GM12878 (cell line): ENCODE data around the gene OR5AK2. TPM values are rescaled to one million over a fixed set of nuclear protein-coding genes. Genes with fewer than 3 reads are reported as not detected.
"Not testable (repeated sequence)": the region's sequence is repeated elsewhere in the genome, so short reads cannot be mapped to it uniquely, and the experiment has no call there.

Experiments
- ATAC-seq: fragments of 200-7000 bp; cut with Tn5 transposase; 3 replicates; pipeline ENCODE4 v1.9.1; 2020; ENCODE audit warnings: mild to moderate bottlenecking, moderate library complexity
- Bru-seq: library from RNA; stranded (reverse); fragments of 400-500 nt; gene quantifications from one replicate; lab custom pipeline; 2021; lab: Mats Ljungman, UMichigan
- BruChase-seq, 2 experiments: library from RNA; stranded (reverse); fragments of 400-500 nt; gene quantifications; one replicate each; lab custom pipeline; 2021; lab: Mats Ljungman, UMichigan
- BruUV-seq: library from RNA; stranded (reverse); fragments of 400-500 nt; replicated peaks from 2 replicates; lab custom pipeline; 2021; lab: Mats Ljungman, UMichigan
- CTCF ChIA-PET: fragments of 300-600 bp; sonication (Branson Sonifier 250); formaldehyde crosslinking; extraction: SDS; loops from one replicate; lab custom pipeline; 2021; ENCODE audit warnings: inconsistent platforms; lab: Yijun Ruan, JAX
- POLR2A ChIA-PET: fragments of 350-600 bp; formaldehyde crosslinking; extraction: SDS; loops from one replicate; lab custom pipeline; 2021; ENCODE audit warnings: inconsistent platforms; lab: Charles Lee
- RAD21 ChIA-PET: fragments of 300-600 bp; sonication (Branson Sonifier 250); formaldehyde crosslinking; loops from one replicate; lab custom pipeline; 2023; ENCODE audit warnings: antibody characterized with exemption; ENCODE audit not compliant: unreplicated experiment; lab: Charles Lee
- SMC1A ChIA-PET: fragments of 300-600 bp; sonication (Branson Sonifier 250); formaldehyde crosslinking; loops from one replicate; lab custom pipeline; 2023; ENCODE audit not compliant: unreplicated experiment, uncharacterized antibody; lab: Charles Lee
- DNase-seq: peaks from one replicate; pipeline ENCODE4 v3.0.0-alpha.2; 2011; ENCODE audit warnings: low read depth, low spot score
- FAIRE-seq: peaks from 3 replicates; lab custom pipeline; 2011; peaks lifted over from hg19 to GRCh38; lab: Jason Lieb, UNC
- H2AFZ ChIP-seq: 2 replicates; pipeline ENCODE4 v1.6.0; 2011; ENCODE audit warnings: low read depth, low read length, control low read depth; ENCODE audit not compliant: control insufficient read depth
- H3K27ac ChIP-seq: 2 replicates; pipeline ENCODE4 v1.5.1; 2011; ENCODE audit warnings: control low read depth; ENCODE audit not compliant: control insufficient read depth, insufficient read depth
- H3K27me3 ChIP-seq, 2 experiments: replicated peaks in 1 of 2; 2 replicates each; pipeline versions ENCODE4 v1.6.0 to v1.6.1; 2011; ENCODE audit warnings: low read length in 1 of 2; ENCODE audit not compliant: control insufficient read depth in 2 of 2, insufficient read depth in 2 of 2
- H3K36me3 ChIP-seq, 2 experiments: 2 replicates each; pipeline ENCODE4 v1.5.1; 2011; ENCODE audit warnings: low read length in 1 of 2; ENCODE audit not compliant: control insufficient read depth in 2 of 2, insufficient read depth in 2 of 2
- H3K4me1 ChIP-seq: 2 replicates; pipeline ENCODE4 v1.6.1; 2011; ENCODE audit warnings: mild to moderate bottlenecking, low read length, moderate library complexity, mixed read lengths; ENCODE audit not compliant: control insufficient read depth, insufficient read depth
- H3K4me2 ChIP-seq: 2 replicates; pipeline ENCODE4 v1.6.0; 2011; ENCODE audit warnings: control low read depth; ENCODE audit not compliant: control insufficient read depth, insufficient read depth
- H3K4me3 ChIP-seq: fragments of 200-600 bp; sonication (generic); 2 replicates; pipeline ENCODE4 v1.5.1; 2016
- H3K79me2 ChIP-seq: 2 replicates; pipeline ENCODE4 v1.6.0; 2011; ENCODE audit warnings: low read length; ENCODE audit not compliant: control insufficient read depth, insufficient read depth
- H3K9ac ChIP-seq: 2 replicates; pipeline ENCODE4 v1.8.0; 2011; ENCODE audit warnings: low read length, control low read depth, mixed read lengths; ENCODE audit not compliant: control insufficient read depth, insufficient read depth
- H3K9me3 ChIP-seq: replicated peaks from 3 replicates; pipeline ENCODE4 v1.5.1; 2011; ENCODE audit warnings: mild to moderate bottlenecking, low read length; ENCODE audit not compliant: control insufficient read depth, insufficient read depth
- H4K20me1 ChIP-seq: 2 replicates; pipeline ENCODE4 v1.6.0; 2011; ENCODE audit not compliant: control insufficient read depth, insufficient read depth
- STAT3 ChIP-seq: IDR thresholded peaks from 2 replicates; pipeline ENCODE4 v1.6.1; 2011; ENCODE audit warnings: low read depth, low read length, improper control_type of control experiment
- ZBTB33 ChIP-seq: fragments of 450-650 bp; IDR thresholded peaks from 2 replicates; pipeline ENCODE4 v1.6.1; 2017; ENCODE audit warnings: mild to moderate bottlenecking
- WGBS: methylation state at CpG from one replicate; pipeline ENCODE4 v1.1.6; 2016; ENCODE audit warnings: low lambda C conversion rate; ENCODE audit not compliant: insufficient replicate concordance, insufficient coverage; ENCODE audit errors: missing lambda C conversion rate; 5-methylcytosine and 5-hydroxymethylcytosine counted together
- in situ Hi-C: fragments of 300-500 bp; cut with MboI; formaldehyde crosslinking; loops from 9 replicates; pipeline ENCODE4 v1.14.3; 2018; ENCODE audit warnings: mixed read lengths
- intact Hi-C: fragments of 100-400 bp; cut with micrococcal nuclease; formaldehyde crosslinking; loops from one replicate; pipeline ENCODE4 v1.14.2; 2022; ENCODE audit not compliant: unreplicated experiment
- long read RNA-seq, 2 experiments: library from polyadenylated mRNA; unstranded; transcript quantifications; one replicate each; pipeline ENCODE4 v2.0.0, GENCODE V29; 2019 to 2020
- polyA minus RNA-seq, 3 experiments: library from RNA; depleted of rRNA, polyadenylated mRNA; stranded (reverse); fragments of >200 nt; gene quantifications; 2 replicates each; pipeline ENCODE4 v1.2.3, GENCODE V29; 2011
- polyA plus RNA-seq, 11 experiments: library from polyadenylated mRNA; depleted of rRNA in 4 of 11; unstranded in 6 of 11; stranded (reverse) in 5 of 11; fragments of >200 nt; fragmentation: Nextera tagmentation in 4 of 11; fragmentation: Illumina TruSeq in 1 of 11; extraction: Ambion mirVana in 4 of 11; extraction: Trizol in 1 of 11; gene quantifications; 1 replicate in 1 of 11; 2 replicates in 10 of 11; pipeline versions ENCODE4 v1.2.1 to v1.2.3, GENCODE V29; 2011 to 2016; ENCODE audit warnings: inconsistent platforms in 2 of 11, missing spikeins in 2 of 11, low read depth in 1 of 11
- total RNA-seq, 4 experiments: library from RNA; depleted of rRNA in 3 of 4; stranded (reverse); fragments of >200 nt in 3 of 4; fragmentation: Illumina TruSeq in 1 of 4; extraction: Trizol in 1 of 4; gene quantifications; 2 replicates each; pipeline versions ENCODE4 v1.2.1 to v1.2.3, GENCODE V29; 2013 to 2021

OR5AK2 gene
- not detected in 2 replicates for total RNA-seq (2013; cell fraction: nucleolus; rRNA removed)
- total RNA-seq (2014; rRNA removed), result not detected in 2 replicates
- total RNA-seq (2014; rRNA removed; fragmentation: Illumina TruSeq; extraction: Trizol), result not detected in 2 replicates
- not detected in 2 replicates for total RNA-seq (2021)
- polyA plus RNA-seq (2011; ENCODE audit: low read depth), result not detected
- not detected in 2 replicates for polyA plus RNA-seq (2011; rRNA removed)
- not detected in 2 replicates for polyA plus RNA-seq (2011; cell fraction: cytosol; rRNA removed)
- polyA plus RNA-seq (2011; cell fraction: nucleus; rRNA removed), result not detected in 2 replicates
- polyA plus RNA-seq (2012), result not detected in 2 replicates
- not detected in 2 replicates for polyA plus RNA-seq (2014; fragmentation: Illumina TruSeq; extraction: Trizol)
- polyA plus RNA-seq (2014; fragmentation: Nextera tagmentation; extraction: Ambion mirVana), result not detected
- not detected in 2 replicates for polyA plus RNA-seq (2014; rRNA removed)
- polyA plus RNA-seq (2016; fragmentation: Nextera tagmentation; extraction: Ambion mirVana), result not detected
- not detected in 2 replicates for polyA minus RNA-seq (2011; rRNA and poly(A)+ RNA removed)
- polyA minus RNA-seq (2011; cell fraction: cytosol; rRNA and poly(A)+ RNA removed), result not detected in 2 replicates
- not detected in 2 replicates for polyA minus RNA-seq (2011; cell fraction: nucleus; rRNA and poly(A)+ RNA removed)
- not detected for Bru-seq, nascent RNA
- not detected for BruChase-seq, experiment 1, labeled RNA remaining after a 6-hour chase
- not detected for BruChase-seq, experiment 2, labeled RNA remaining after a 2-hour chase
- long read RNA-seq, experiment 1, result 0 reads
- long read RNA-seq, experiment 2, result 0 reads

GRCh38 chr11:56988614-56989013 lies at the start of gene OR5AK2:
Gene OR5AK2, plus strand, starts transcription at chr11:56988914. Its CDS starts 0 bp downstream, at chr11:56988914.
- POLR2A ChIA-PET, result no interaction called here
- SMC1A ChIA-PET, result no interaction called here

GRCh38 chr11:56945526-56945925 lies 43.2 kb upstream of the OR5AK2 start:
- in situ Hi-C loops, CTCF ChIA-PET, RAD21 ChIA-PET: not testable (repeated sequence)

More at GRCh38 chr11:56988614-56989013, at the start of gene OR5AK2:
- Histone ChIP-seq H3K4me2 (no peak within 1 kb of the TSS), H3K27ac (no peak within 1 kb of the TSS), H3K79me2 (no peaks in the 10 kb centered on the region), H3K9ac (no peak within 1 kb of the TSS), H3K27me3 (no peaks in the 10 kb centered on the region), H2AFZ (no peak within 1 kb of the TSS), H3K4me1 (no peaks in the 10 kb centered on the region), H3K36me3 (no peaks in the 10 kb centered on the region), H3K4me3 (no peak within 1 kb of the TSS), H4K20me1 (no peaks in the 10 kb centered on the region), H3K9me3 (no peaks in the 10 kb centered on the region; the same call in 2 of the 3 replicates)
- ChIA-PET CTCF (interaction anchor here (1.0 kb wide), 1 partner anchor 15 kb away, joined by 3 read pairs; no protein-coding TSS in a partner anchor), RAD21 (no interaction called here)
- DNase-seq (no peak), ATAC-seq (no peak), FAIRE-seq (no peak)
- intact Hi-C loops (loop anchor here (10.0 kb wide), 1 partner anchor 134 kb away; no protein-coding TSS in a partner anchor), in situ Hi-C loops (no loop called here)
- TF ChIP-seq ZBTB33, result no peak
- TF ChIP-seq STAT3, result no peak
- no TSS peak for BruUV-seq
- WGBS, result 0% methylated on average over 1 of the region's 1 CpG

More at GRCh38 chr11:56945526-56945925, 43.2 kb upstream of the OR5AK2 start:
- intact Hi-C loops, H4K20me1 ChIP-seq, FAIRE-seq, H3K9me3 ChIP-seq, DNase-seq, H3K27ac ChIP-seq, SMC1A ChIA-PET, POLR2A ChIA-PET, ATAC-seq, H3K27me3 ChIP-seq, H3K4me3 ChIP-seq, H2AFZ ChIP-seq, H3K79me2 ChIP-seq, H3K4me2 ChIP-seq, H3K9ac ChIP-seq, H3K36me3 ChIP-seq, BruUV-seq, H3K4me1 ChIP-seq: not testable (repeated sequence)
- WGBS, result 60% methylated on average over 8 of the region's 8 CpGs
